ENCODE measurements around the gene KIAA1755. TPM values are rescaled to one million over a fixed set of nuclear protein-coding genes. Genes with fewer than 3 reads are reported as not detected.

The KIAA1755 gene
- total RNA-seq, 1 experiment from 2014 or later: not detected

DNA sequence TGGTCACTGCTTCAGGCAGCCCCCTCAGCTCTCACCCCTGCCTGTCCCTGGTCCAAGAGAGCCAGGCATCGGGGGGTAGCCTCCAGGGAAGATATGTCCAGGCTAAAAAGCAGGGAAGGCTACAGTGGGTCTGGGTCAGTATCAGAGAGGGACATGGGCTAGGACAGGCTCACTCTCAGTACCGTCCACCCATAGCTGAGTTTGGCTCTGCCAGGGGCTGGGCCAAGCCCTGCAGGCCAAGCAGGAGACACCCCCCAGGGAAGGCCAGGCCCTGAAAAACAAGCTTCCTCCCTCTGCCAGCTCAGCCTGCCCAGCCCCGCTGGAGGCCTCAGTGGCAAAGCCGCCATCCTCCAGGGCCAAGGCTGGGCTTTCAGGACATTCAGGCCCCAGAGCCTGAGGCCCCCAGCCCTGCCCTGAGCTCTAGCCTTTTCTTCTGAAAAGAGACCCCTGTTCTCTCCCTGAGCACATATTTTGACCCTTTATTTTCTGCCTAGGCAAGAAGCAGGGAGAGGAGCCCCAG lies 66.9 kb downstream of the KIAA1755 start:
- Histone ChIP-seq H4K20me1 (ENCODE audit: insufficient read depth, low read depth, low read length) (no peaks in the 10 kb centered on the region), H3K9ac (ENCODE audit: low read length) (no peak overlapping the region), H3K36me3 (ENCODE audit: insufficient read depth, low read length) (no peaks in the 10 kb centered on the region), H2AFZ (ENCODE audit: low read length) (no peak overlapping the region), H3K4me2 (ENCODE audit: low read depth, low read length, poor library complexity, severe bottlenecking) (no peak overlapping the region), H3K4me3 (ENCODE audit: low read length) (no peak overlapping the region), H3K4me1 (ENCODE audit: low read length) (peaks cover 31% of the 10 kb centered on the region), H3K9me3 (ENCODE audit: low read length) (no peaks in the 10 kb centered on the region), H3K27me3 (ENCODE audit: low read length) (no peaks in the 10 kb centered on the region), H3K79me2 (ENCODE audit: low read length) (no peaks in the 10 kb centered on the region), H3K27ac (ENCODE audit: low read length) (no peak overlapping the region), H3K9me2 (replicated peaks; ENCODE audit: insufficient read depth, low read length) (no peaks in the 10 kb centered on the region)
- DNase-seq: no peak

GRCh38 chr20:38192323-38192885 lies 68.1 kb downstream of the KIAA1755 start:
- no peak overlapping the region for H3K27ac ChIP-seq (ENCODE audit: low read length)
- no peak for DNase-seq

GRCh38 chr20:38191654-38192053 lies 68.9 kb downstream of the KIAA1755 start:
- Histone ChIP-seq H3K36me3 (ENCODE audit: insufficient read depth, low read length) (no peaks in the 10 kb centered on the region), H3K9ac (ENCODE audit: low read length) (no peak overlapping the region), H3K27ac (ENCODE audit: low read length) (no peak overlapping the region), H3K9me3 (ENCODE audit: low read length) (no peaks in the 10 kb centered on the region), H3K4me2 (ENCODE audit: low read depth, low read length, poor library complexity, severe bottlenecking) (no peak overlapping the region), H3K4me3 (ENCODE audit: low read length) (no peak overlapping the region), H3K4me1 (ENCODE audit: low read length) (peaks cover 11% of the 10 kb centered on the region), H3K27me3 (ENCODE audit: low read length) (no peaks in the 10 kb centered on the region), H3K9me2 (replicated peaks; ENCODE audit: insufficient read depth, low read length) (no peaks in the 10 kb centered on the region), H3K79me2 (ENCODE audit: low read length) (no peaks in the 10 kb centered on the region), H4K20me1 (ENCODE audit: insufficient read depth, low read depth, low read length) (no peaks in the 10 kb centered on the region), H2AFZ (ENCODE audit: low read length) (no peak overlapping the region)
- no peak for DNase-seq

More at GRCh38 chr20:38192323-38192885, 68.1 kb downstream of the KIAA1755 start:
- Histone ChIP-seq H3K4me1 (ENCODE audit: low read length) (peaks cover 18% of the 10 kb centered on the region), H3K9me3 (ENCODE audit: low read length) (no peaks in the 10 kb centered on the region), H3K27me3 (ENCODE audit: low read length) (no peaks in the 10 kb centered on the region), H4K20me1 (ENCODE audit: insufficient read depth, low read depth, low read length) (no peaks in the 10 kb centered on the region), H3K36me3 (ENCODE audit: insufficient read depth, low read length) (no peaks in the 10 kb centered on the region), H3K4me2 (ENCODE audit: low read depth, low read length, poor library complexity, severe bottlenecking) (no peak overlapping the region), H3K9ac (ENCODE audit: low read length) (no peak overlapping the region), H3K79me2 (ENCODE audit: low read length) (no peaks in the 10 kb centered on the region), H3K9me2 (replicated peaks; ENCODE audit: insufficient read depth, low read length) (no peaks in the 10 kb centered on the region), H2AFZ (ENCODE audit: low read length) (no peak overlapping the region), H3K4me3 (ENCODE audit: low read length) (no peak overlapping the region)

DNA sequence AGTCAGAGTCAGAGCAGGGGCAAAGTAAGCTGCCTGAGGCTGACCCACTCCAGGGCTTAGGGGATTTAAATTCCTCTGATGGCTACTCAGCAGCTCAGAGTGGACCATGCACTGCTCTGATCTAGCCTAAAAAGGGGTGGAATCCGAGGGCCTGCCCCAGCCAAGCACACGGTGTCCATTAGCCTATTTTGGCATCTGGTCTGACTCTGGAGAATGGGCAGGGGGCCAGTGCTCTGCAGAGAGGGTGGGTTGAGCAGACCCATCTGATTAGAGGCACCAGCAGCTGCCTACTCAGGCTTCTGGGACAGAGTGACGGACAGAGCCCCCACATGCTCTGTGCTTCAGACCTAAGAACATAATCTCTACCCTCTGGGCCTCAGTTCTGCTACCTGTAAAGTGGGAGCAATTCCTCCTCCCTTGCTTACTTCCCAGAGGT lies 69.6 kb downstream of the KIAA1755 start:
- no peak overlapping the region for H3K4me3 ChIP-seq (ENCODE audit: low read length)
- peaks cover 4% of the 10 kb centered on the region for H3K4me1 ChIP-seq (ENCODE audit: low read length)
- H3K9me2 ChIP-seq (replicated peaks; ENCODE audit: insufficient read depth, low read length): no peaks in the 10 kb centered on the region
- no peaks in the 10 kb centered on the region for H3K36me3 ChIP-seq (ENCODE audit: insufficient read depth, low read length)
- H4K20me1 ChIP-seq (ENCODE audit: insufficient read depth, low read depth, low read length): no peaks in the 10 kb centered on the region
- no peak overlapping the region for H3K27ac ChIP-seq (ENCODE audit: low read length)
- H2AFZ ChIP-seq (ENCODE audit: low read length): no peak overlapping the region
- no peaks in the 10 kb centered on the region for H3K9me3 ChIP-seq (ENCODE audit: low read length)
- no peak overlapping the region for H3K9ac ChIP-seq (ENCODE audit: low read length)
- H3K4me2 ChIP-seq (ENCODE audit: low read depth, low read length, poor library complexity, severe bottlenecking): no peak overlapping the region
- no peak for DNase-seq
- H3K79me2 ChIP-seq (ENCODE audit: low read length): no peaks in the 10 kb centered on the region
- H3K27me3 ChIP-seq (ENCODE audit: low read length): no peaks in the 10 kb centered on the region

- Histone ChIP-seq H3K9me2 (replicated peaks; ENCODE audit: insufficient read depth, low read length) (no peaks in the 10 kb centered on the region), H2AFZ (ENCODE audit: low read length) (no peak overlapping the region), H3K9ac (ENCODE audit: low read length) (no peak overlapping the region), H3K4me1 (ENCODE audit: low read length) (no peaks in the 10 kb centered on the region), H3K4me3 (ENCODE audit: low read length) (no peak overlapping the region), H3K27ac (ENCODE audit: low read length) (no peak overlapping the region), H3K79me2 (ENCODE audit: low read length) (no peaks in the 10 kb centered on the region), H3K4me2 (ENCODE audit: low read depth, low read length, poor library complexity, severe bottlenecking) (no peak overlapping the region), H3K27me3 (ENCODE audit: low read length) (no peaks in the 10 kb centered on the region), H3K9me3 (ENCODE audit: low read length) (no peaks in the 10 kb centered on the region), H4K20me1 (ENCODE audit: insufficient read depth, low read depth, low read length) (no peaks in the 10 kb centered on the region), H3K36me3 (ENCODE audit: insufficient read depth, low read length) (no peaks in the 10 kb centered on the region)
- DNase-seq: no peak
These were observed 70.4 kb downstream of the KIAA1755 start for GRCh38 chr20:38190166-38190565.

- H2AFZ ChIP-seq (ENCODE audit: low read length): no peak overlapping the region
- H3K9me2 ChIP-seq (replicated peaks; ENCODE audit: insufficient read depth, low read length): no peaks in the 10 kb centered on the region
- peak; percentile 60 for DNase-seq
- H3K36me3 ChIP-seq (ENCODE audit: insufficient read depth, low read length): no peaks in the 10 kb centered on the region
- no peaks in the 10 kb centered on the region for H3K27me3 ChIP-seq (ENCODE audit: low read length)
- no peak overlapping the region for H3K4me3 ChIP-seq (ENCODE audit: low read length)
- H3K79me2 ChIP-seq (ENCODE audit: low read length): no peaks in the 10 kb centered on the region
- H3K27ac ChIP-seq (ENCODE audit: low read length): no peak overlapping the region
- H3K9ac ChIP-seq (ENCODE audit: low read length): no peak overlapping the region
- H3K9me3 ChIP-seq (ENCODE audit: low read length): no peaks in the 10 kb centered on the region
- no peaks in the 10 kb centered on the region for H3K4me1 ChIP-seq (ENCODE audit: low read length)
- H4K20me1 ChIP-seq (ENCODE audit: insufficient read depth, low read depth, low read length): no peaks in the 10 kb centered on the region
- H3K4me2 ChIP-seq (ENCODE audit: low read depth, low read length, poor library complexity, severe bottlenecking): no peak overlapping the region
These were observed 73.0 kb downstream of the KIAA1755 start for GRCh38 chr20:38187517-38187916.

DNA sequence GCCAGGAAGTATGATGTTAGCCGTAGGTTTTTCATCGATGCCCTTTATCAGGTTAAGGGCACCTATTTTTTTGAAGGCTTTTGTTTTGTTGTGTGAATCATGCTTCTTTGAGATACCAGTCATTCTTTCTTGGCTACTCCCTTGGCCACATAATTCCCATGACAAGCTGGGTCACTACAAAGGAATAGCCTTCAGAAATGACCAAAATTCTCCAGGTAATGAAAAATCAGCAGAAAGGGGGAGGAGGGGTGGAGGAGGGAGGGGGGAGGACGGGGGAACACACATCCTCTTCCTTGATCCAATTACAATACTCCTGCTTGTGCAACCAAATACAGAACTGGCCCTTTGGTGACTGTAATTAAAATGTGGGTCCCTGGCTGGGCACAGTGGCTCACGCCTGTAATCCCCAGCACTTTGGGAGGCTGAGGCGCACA lies 73.7 kb downstream of the KIAA1755 start:
- Histone ChIP-seq H3K27ac (ENCODE audit: low read length) (no peak overlapping the region), H3K79me2 (ENCODE audit: low read length) (no peaks in the 10 kb centered on the region), H3K27me3 (ENCODE audit: low read length) (no peaks in the 10 kb centered on the region), H3K9ac (ENCODE audit: low read length) (no peak overlapping the region), H3K4me3 (ENCODE audit: low read length) (no peak overlapping the region), H3K9me2 (replicated peaks; ENCODE audit: insufficient read depth, low read length) (no peaks in the 10 kb centered on the region), H4K20me1 (ENCODE audit: insufficient read depth, low read depth, low read length) (no peaks in the 10 kb centered on the region), H3K9me3 (ENCODE audit: low read length) (no peaks in the 10 kb centered on the region), H3K36me3 (ENCODE audit: insufficient read depth, low read length) (no peaks in the 10 kb centered on the region), H3K4me2 (ENCODE audit: low read depth, low read length, poor library complexity, severe bottlenecking) (no peak overlapping the region), H3K4me1 (ENCODE audit: low read length) (no peaks in the 10 kb centered on the region), H2AFZ (ENCODE audit: low read length) (no peak overlapping the region)
- DNase-seq: no peak

- no peak overlapping the region for H2AFZ ChIP-seq (ENCODE audit: low read length)
These were observed 76.4 kb downstream of the KIAA1755 start for GRCh38 chr20:38184101-38184500.

More at GRCh38 chr20:38184101-38184500, 76.4 kb downstream of the KIAA1755 start:
- H3K9me3 ChIP-seq (ENCODE audit: low read length): no peaks in the 10 kb centered on the region
- no peaks in the 10 kb centered on the region for H3K27me3 ChIP-seq (ENCODE audit: low read length)
- H3K9ac ChIP-seq (ENCODE audit: low read length): no peak overlapping the region
- no peaks in the 10 kb centered on the region for H3K79me2 ChIP-seq (ENCODE audit: low read length)
- no peak overlapping the region for H3K4me2 ChIP-seq (ENCODE audit: low read depth, low read length, poor library complexity, severe bottlenecking)
- peaks cover 7% of the 10 kb centered on the region for H3K4me1 ChIP-seq (ENCODE audit: low read length)
- DNase-seq: no peak
- H3K27ac ChIP-seq (ENCODE audit: low read length): no peak overlapping the region
- no peaks in the 10 kb centered on the region for H3K36me3 ChIP-seq (ENCODE audit: insufficient read depth, low read length)
- no peak overlapping the region for H3K4me3 ChIP-seq (ENCODE audit: low read length)
- no peaks in the 10 kb centered on the region for H4K20me1 ChIP-seq (ENCODE audit: insufficient read depth, low read depth, low read length)
- no peaks in the 10 kb centered on the region for H3K9me2 ChIP-seq (replicated peaks; ENCODE audit: insufficient read depth, low read length)
